OCI-LY3 (cell line): ENCODE data around the gene OR2T2.
A peak's percentile ranks its signal among the peaks of the same experiment; 100 is the strongest.
"Not testable (repeated sequence)": the region's sequence is repeated elsewhere in the genome, so short reads cannot be mapped to it uniquely, and the experiment has no call there.

Source experiments
- H2AFZ ChIP-seq: fragments of 200-600, 300-600 bp; shearing (Covaris generic); 2 replicates; pipeline ENCODE4 v1.6.0; 2014; ENCODE audit warnings: antibody characterized with exemption, low read depth, low read length
- H3K27ac ChIP-seq: fragments of 200-600, 300-600 bp; sonication (generic); 2 replicates; pipeline ENCODE4 v1.5.1; 2014; ENCODE audit warnings: mild to moderate bottlenecking, low read length, moderate library complexity, mixed read lengths
- H3K27me3 ChIP-seq: fragments of 200-600, 300-600 bp; sonication (generic); 2 replicates; pipeline ENCODE4 v1.6.1; 2014; ENCODE audit warnings: low read depth, low read length, mixed read lengths
- H3K36me3 ChIP-seq: fragments of 200-600, 300-600 bp; sonication (generic); replicated peaks from 2 replicates; pipeline ENCODE3; 2014; ENCODE audit warnings: low read depth, low read length, mixed read lengths
- H3K4me1 ChIP-seq: fragments of 300-600, 200-600 bp; sonication (generic); 2 replicates; pipeline ENCODE4 v1.6.1; 2014; ENCODE audit warnings: low read length, mixed read lengths
- H3K4me2 ChIP-seq: fragments of 200-600, 300-600 bp; sonication (generic); 2 replicates; pipeline ENCODE4 v1.6.1; 2014; ENCODE audit warnings: low read length, mixed read lengths
- H3K4me3 ChIP-seq: fragments of 300-600, 200-600 bp; sonication (generic); 2 replicates; pipeline ENCODE4 v1.5.1; 2014; ENCODE audit warnings: antibody characterized with exemption, mild to moderate bottlenecking, low read length, moderate library complexity
- H3K79me2 ChIP-seq: fragments of 300-600, 200-600 bp; shearing (Covaris generic); 2 replicates; pipeline ENCODE4 v1.6.1; 2014; ENCODE audit warnings: mild to moderate bottlenecking, low read length, mixed read lengths
- H3K9ac ChIP-seq: fragments of 300-600, 200-600 bp; shearing (Covaris generic); 2 replicates; pipeline ENCODE4 v1.6.0; 2014; ENCODE audit warnings: mild to moderate bottlenecking, low read length, moderate library complexity
- H3K9me3 ChIP-seq: fragments of 200-600, 300-600 bp; shearing (Covaris generic); 2 replicates; pipeline ENCODE4 v1.6.1; 2014; ENCODE audit warnings: low read length, mixed read lengths; ENCODE audit not compliant: insufficient read depth
- H4K20me1 ChIP-seq: fragments of 200-600, 300-600 bp; sonication (generic); 2 replicates; pipeline ENCODE4 v1.6.1; 2016; ENCODE audit warnings: low read length, mixed read lengths; ENCODE audit not compliant: insufficient read depth

Gene OR2T2

DNA sequence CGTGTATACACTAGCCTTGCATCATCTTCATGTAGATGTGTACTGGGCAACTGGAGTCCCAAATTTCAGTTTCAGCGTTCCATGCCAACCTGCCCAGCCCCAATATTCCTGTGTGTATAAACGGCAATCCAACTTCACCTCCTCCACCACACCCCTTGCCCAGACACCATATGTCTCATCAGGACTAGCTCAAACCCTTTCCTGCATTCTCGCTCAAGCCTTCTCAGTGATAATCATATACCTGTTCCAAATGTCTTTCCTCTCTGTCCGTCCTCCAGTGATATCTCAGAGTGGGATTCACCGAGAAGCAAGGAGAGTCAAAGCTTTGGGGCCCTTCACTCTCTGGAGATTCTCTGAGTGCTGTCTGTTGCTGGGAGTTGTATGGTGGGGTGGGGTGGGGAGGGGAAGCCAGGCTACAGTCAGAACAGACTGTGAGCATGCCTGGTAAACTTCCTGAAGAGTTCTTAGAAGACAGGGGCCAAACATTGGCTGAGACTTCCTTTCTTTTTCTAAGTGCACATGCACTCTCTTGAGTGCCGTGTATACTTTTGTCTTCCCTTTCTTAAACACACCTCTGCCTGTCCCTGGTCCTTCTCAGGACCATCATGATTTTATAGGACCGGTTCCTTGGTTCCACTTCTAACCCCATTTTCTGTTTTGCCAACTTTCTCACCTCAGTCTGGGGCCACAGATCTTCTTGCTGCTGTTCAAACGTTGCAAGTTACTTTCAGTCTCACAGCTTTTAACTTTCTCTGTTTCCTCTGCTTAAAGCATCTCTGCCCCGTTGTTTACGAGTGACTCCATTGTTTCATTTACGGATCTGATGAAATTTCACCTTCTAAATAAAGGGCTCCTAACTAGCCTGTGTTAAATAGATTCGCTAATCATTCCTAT, 36.5 kb downstream of the OR2T2 start:
- H3K4me1 ChIP-seq, H3K36me3 ChIP-seq, H3K9ac ChIP-seq, H4K20me1 ChIP-seq, H3K79me2 ChIP-seq, H2AFZ ChIP-seq, H3K27me3 ChIP-seq, H3K4me3 ChIP-seq, H3K27ac ChIP-seq, H3K9me3 ChIP-seq: not testable (repeated sequence)
- peak overlapping the region; percentile 6; the same call in 1 of the 2 replicates for H3K4me2 ChIP-seq

DNA sequence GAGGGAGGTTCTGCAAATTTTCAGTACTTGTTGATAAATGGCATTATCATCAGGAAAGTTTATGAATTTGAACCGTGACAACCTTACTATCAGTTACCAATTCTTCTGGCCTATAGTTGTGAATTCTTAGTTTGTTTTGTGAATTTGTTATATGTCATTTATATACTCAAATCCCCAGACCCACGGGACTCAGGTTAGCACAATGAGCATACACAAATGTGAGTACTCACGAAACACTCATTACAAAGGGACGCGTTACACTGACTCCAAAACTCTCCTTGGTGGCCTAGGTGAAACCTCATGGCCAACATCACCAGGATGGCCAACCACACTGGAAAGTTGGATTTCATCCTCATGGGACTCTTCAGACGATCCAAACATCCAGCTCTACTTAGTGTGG, 42.9 kb downstream of the OR2T2 start, which contains the start of gene OR2T5:
TSS of gene OR2T5 (plus strand) at position 301 of the 400 bp plus-strand sequence. CDS start at position 301, 0 bp downstream.
- not testable (repeated sequence) for H2AFZ ChIP-seq, H3K4me2 ChIP-seq, H3K27me3 ChIP-seq, H3K79me2 ChIP-seq, H4K20me1 ChIP-seq, H3K4me3 ChIP-seq, H3K4me1 ChIP-seq, H3K9ac ChIP-seq, H3K9me3 ChIP-seq, H3K27ac ChIP-seq, H3K36me3 ChIP-seq

DNA sequence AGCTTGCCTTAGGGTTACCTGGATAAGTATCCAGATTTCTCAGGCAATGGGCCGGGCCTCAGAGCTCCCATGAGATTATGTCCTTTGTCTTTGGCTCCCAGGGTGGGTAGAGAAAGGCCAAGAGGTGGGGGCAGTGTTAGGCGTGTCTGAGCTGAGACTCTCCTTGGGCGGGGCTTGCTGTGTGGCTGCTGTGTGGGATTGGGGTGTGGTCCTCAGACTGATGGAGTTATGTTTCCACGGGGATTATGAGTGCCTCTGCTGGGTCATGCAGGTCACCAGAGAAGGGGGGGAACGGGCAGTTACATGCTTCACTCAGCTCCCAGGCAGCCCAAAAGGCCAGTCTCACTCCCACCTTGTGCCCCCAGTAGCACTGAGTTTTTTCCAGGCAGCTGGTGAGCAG, 51.2 kb downstream of the OR2T2 start:
- not testable (repeated sequence) for H3K79me2 ChIP-seq, H3K27me3 ChIP-seq, H3K9ac ChIP-seq

GRCh38 chr1:248500305-248501035, 55.0 kb downstream of the OR2T2 start:
- not testable (repeated sequence) for H3K36me3 ChIP-seq, H3K27me3 ChIP-seq, H3K9ac ChIP-seq, H2AFZ ChIP-seq, H3K9me3 ChIP-seq, H3K4me2 ChIP-seq, H4K20me1 ChIP-seq, H3K4me1 ChIP-seq, H3K4me3 ChIP-seq, H3K79me2 ChIP-seq, H3K27ac ChIP-seq

More for the DNA sequence above, 51.2 kb downstream of the OR2T2 start:
- not testable (repeated sequence) for H3K9me3 ChIP-seq, H4K20me1 ChIP-seq, H3K4me2 ChIP-seq, H3K36me3 ChIP-seq, H3K4me3 ChIP-seq, H3K27ac ChIP-seq, H3K4me1 ChIP-seq, H2AFZ ChIP-seq
